Left colon (tissue), 2 donors: Measurements from ENCODE around the gene NEDD4L. TPM values are rescaled to one million over a fixed set of nuclear protein-coding genes. Genes with fewer than 3 reads are reported as not detected.

ENCODE experiments used
- ATAC-seq: fragments of 200-7000 bp; cut with Tn5 transposase; one replicate; pipeline ENCODE4 v1.9.1; 2020; ENCODE audit warnings: mild to moderate bottlenecking, moderate library complexity
- DNase-seq, 2 donors: peaks; one replicate each; pipeline ENCODE4 v3.0.0-alpha.2; 2020
- intact Hi-C, 2 donors: fragments of 100-400 bp; cut with DNase I in 1 of 2; cut with micrococcal nuclease in 1 of 2; formaldehyde crosslinking; loops; one replicate each; pipeline versions ENCODE4 v1.11.2 to v1.14.0; 2022; cut with DNase I, micrococcal nuclease
- total RNA-seq, 2 donors: library from RNA; stranded (reverse); fragmentation: NEBNext Ultra II Directional; extraction: Animal tissue kit (Norgen Biotek cat#: 25700); gene quantifications; one replicate each; pipeline ENCODE4 v1.2.1, GENCODE V29; 2021
- donor health status: DM: no; HTN: no; CAD: no.
- donor health status: DM: yes; HTN: yes; CAD: no.

The NEDD4L gene
- total RNA-seq, 2 donors from 2014 or later = 176 to 332 TPM

GRCh38 chr18:58069721-58070292 is 25.8 kb downstream of the NEDD4L start:
- intact Hi-C loops = no loop called here
- DNase-seq = no peak
- no peak for ATAC-seq

DNA sequence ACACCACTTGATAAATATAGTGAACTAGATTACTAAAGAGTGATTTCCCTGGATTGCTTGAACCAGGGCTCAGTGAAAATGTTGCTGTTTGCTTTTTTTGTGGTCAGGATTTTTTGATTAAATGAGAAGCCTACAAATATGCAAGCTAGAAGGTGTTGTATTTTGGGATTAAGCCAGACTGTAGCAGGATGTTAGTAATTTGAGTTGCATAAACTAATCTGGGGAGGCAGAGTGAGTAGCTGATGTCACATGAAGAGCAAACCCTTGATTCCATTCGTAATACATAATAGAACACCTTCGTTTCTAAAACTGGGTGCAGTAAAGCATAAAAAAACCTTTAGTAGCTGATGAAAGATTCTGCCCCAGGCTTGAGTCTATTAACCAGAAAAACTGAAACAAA is 32.0 kb downstream of the NEDD4L start:
- DNase-seq (no peak), ATAC-seq (no peak)
- intact Hi-C loops = no loop called here

DNA sequence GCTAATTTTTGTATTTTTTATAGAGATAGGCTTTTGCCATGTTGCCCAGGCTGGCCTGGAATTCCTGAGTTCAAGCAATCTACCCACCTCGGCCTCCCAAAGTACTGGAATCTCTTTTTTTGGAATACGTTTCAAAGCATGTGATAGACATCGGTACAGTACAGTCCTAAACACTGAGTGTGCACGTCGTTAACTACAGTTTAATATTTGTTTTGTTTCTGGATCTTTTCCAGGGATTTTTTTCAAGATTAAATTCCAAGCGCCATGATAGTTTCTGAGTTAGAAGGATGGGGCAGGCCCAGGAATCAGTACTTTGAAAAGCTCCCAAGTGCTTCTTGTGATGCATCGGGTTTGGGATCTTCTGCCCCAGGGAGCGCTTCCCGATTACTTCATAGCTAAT is 33.3 kb downstream of the NEDD4L start:
- DNase-seq = no peak
- intact Hi-C loops = no loop called here
- no peak for ATAC-seq

DNA sequence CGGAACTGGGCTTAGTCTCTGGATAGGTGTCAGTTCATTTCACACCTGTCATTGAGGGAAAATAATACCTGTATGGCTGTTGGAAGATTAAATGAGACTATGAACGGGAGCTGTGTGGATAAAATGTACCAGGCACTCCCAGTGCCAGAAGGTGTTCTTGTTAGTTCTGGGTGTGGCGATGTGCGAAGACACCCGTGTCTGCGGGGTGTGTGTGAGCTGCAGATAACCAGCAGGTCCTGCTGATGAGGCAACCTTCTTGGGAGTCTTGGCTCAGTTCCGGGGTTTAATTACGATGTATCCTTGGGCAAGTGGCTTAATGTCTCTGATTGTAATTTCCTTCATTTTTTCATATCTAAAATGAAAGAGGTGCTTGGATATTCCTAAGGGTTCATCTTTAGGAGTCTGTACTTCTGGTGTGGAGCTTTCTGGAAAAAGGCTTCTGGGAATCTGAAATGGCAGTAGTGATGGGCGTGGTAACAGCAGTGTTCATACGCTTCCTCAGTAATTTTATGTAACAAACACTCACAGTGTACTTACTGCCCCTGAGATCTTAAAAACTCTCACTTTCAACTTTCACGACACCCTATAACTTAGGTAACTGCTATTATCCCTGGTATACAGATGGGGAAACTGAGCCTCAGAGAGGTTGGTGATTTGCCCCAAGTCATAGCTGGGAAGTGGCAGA is 35.0 kb downstream of the NEDD4L start:
- ATAC-seq = peak; percentile 96
- DNase-seq = peak; percentile 59 to 88
- intact Hi-C loops = no loop called here

GRCh38 chr18:58080451-58080850 is 36.4 kb downstream of the NEDD4L start:
- intact Hi-C loops = no loop called here
- no peak for ATAC-seq
- DNase-seq = no peak

GRCh38 chr18:58087928-58088690 is 44.1 kb downstream of the NEDD4L start:
- DNase-seq (peak; percentile 65 to 88), ATAC-seq (peak; percentile 67)
- intact Hi-C loops = no loop called here

- ATAC-seq (peak; percentile 68), DNase-seq (no peak)
- intact Hi-C loops = no loop called here
These were observed 44.7 kb downstream of the NEDD4L start for GRCh38 chr18:58088691-58089065.

GRCh38 chr18:58091099-58091611 is 47.1 kb downstream of the NEDD4L start:
- intact Hi-C loops = no loop called here
- peak; percentile 69 for ATAC-seq
- peak in 1 of 2 donors; percentile 69 for DNase-seq

- ATAC-seq (peak; percentile 49), DNase-seq (no peak)
- intact Hi-C loops = no loop called here
These were observed 49.3 kb downstream of the NEDD4L start for GRCh38 chr18:58093311-58093803.

DNA sequence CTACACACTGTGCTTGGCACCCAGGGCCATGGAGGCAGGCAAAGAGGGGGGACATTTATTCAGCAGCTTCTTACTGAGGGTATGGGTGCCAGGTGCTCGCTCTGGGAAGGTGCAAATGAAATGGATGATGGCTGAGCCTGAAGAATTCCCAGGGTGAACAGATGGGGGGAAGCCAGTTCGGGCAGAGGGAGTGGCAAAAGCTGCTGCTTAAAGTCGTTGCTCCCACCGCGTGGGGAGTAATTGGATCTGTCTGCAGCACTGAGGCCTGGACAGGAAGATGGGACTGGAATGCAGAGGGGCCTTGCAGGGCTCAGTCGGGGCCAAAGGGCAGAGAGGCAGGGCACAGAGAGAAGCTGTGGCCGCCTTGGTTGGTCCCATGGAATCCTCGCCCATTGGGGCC is 51.2 kb downstream of the NEDD4L start:
- ATAC-seq (no peak), DNase-seq (no peak)
- intact Hi-C loops = no loop called here

DNA sequence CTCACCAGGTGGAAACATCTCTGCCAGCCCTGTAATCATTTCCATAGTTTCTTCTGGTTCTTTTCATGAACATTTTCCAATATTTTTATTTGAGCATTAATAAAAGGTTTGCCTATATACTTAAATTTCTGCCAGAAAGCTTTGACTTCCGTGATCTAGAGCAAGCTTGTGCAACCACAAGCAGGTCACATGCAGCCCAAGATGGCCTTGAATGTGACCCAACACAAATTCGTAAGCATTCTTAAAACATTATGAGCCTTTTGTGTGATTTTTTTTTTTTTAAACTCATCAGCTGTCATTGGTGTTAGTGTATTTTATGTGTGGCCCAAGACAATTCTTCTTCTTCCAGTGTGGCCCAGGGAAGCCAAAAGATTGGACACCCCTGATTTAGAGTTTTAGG is 51.6 kb downstream of the NEDD4L start:
- intact Hi-C loops = no loop called here
- ATAC-seq (no peak), DNase-seq (no peak)

GRCh38 chr18:58096658-58097057 is 52.6 kb downstream of the NEDD4L start:
- intact Hi-C loops = no loop called here
- ATAC-seq (no peak), DNase-seq (no peak)

DNA sequence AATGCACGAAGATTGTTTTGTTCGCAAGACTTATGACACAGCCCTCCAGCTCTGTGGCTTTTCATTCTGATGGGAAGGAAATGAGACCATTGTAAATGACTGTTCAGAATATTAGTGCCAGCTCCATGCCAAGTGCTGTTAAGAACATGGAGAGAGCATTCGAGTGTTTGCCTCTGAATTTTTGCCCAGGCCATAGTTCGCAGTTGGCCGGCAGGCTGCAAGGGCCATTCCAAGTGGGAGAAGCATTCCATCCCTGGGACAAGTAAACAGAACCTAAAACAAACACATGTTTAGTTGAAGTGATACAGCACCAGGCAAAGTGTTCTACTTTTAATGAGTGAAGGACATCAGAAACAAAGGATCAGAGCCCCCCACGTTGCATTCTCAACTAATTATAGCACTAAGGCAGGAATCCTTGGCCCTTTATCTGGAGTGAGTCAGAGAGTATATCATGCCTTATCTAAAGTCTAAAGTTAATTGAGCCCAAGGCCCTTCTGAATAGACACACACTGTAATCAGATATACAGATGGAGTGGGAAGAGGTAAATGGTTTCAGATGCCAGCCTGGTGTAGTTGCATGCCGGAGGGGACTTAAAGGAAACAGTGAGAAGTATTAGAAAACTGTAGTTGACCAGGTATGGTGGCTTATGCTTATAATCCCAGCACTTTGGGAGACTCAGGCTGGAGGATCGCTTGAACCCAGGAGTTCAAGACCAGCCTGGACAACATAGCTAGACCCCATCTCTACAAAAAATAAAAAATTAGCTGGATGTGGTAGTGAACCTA is 53.3 kb downstream of the NEDD4L start:
- intact Hi-C loops = no loop called here
- DNase-seq = no peak
- peak; percentile 80 for ATAC-seq

GRCh38 chr18:58097907-58098166 is 53.8 kb downstream of the NEDD4L start:
- intact Hi-C loops = no loop called here
- ATAC-seq (no peak), DNase-seq (no peak)

DNA sequence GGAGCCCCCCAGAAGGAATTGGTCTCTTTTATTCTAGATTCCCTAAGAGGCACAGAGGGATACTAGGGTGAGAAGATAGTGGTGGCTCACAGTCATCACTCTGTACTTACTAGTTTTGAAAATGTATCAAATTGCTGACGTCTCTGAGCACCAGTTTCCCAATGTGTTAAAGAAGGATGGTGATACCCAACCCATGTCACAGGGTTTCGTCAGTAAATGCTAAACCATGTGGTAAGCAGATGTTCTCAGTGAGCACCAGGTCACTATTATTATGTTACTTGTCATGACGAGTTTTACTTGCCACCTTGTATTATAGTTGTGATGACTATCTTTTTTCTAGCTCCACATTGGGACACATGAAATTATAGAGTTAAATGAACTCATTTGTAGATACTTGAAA is 54.7 kb downstream of the NEDD4L start:
- DNase-seq (no peak), ATAC-seq (no peak)

DNA sequence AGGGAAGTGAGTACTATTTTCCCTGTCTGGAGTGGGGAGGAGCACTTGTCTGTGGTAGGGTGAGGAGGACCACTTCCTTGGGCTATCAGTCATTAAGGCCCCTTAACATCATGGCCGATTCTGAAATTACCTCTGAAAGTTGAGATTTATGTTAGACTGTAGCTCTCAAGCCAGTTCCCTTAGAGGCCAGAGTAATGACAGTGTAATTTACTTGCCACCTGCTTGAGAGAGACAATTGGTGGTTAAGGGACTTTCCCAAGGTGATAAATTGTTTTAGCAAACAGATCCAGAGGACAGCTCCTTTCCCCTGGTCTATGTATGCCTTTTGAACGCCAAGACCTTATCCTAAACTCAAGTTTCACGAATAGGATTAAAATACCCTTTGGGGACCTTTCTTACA is 56.1 kb downstream of the NEDD4L start:
- no peak for DNase-seq
- peak; percentile 38 for ATAC-seq
- intact Hi-C loops = no loop called here

More for the DNA sequence above, 54.7 kb downstream of the NEDD4L start:
- intact Hi-C loops = no loop called here

- ATAC-seq = no peak
- no peak for DNase-seq
- intact Hi-C loops = no loop called here
These were observed 57.3 kb downstream of the NEDD4L start for GRCh38 chr18:58101291-58101794.

GRCh38 chr18:58102018-58102417 is 58.0 kb downstream of the NEDD4L start:
- no peak for DNase-seq
- no peak for ATAC-seq
- intact Hi-C loops = no loop called here

DNA sequence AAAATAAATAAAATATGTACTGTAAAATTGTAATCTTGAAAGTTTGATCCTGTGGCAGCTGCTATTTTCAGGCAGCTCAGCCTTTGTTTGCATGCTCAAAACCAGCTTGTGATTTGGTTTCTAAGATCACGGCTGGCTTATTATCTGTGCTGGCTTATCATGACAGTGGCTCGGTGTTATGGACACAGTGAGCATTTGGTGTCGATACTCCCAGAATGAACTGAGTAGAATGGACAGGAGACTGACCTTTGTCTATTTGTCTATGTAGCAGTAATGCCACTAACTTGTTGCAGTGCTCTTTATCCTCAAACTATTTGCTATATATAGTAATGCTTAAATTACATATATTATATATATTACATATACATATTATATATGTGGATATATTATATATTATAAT is 58.8 kb downstream of the NEDD4L start:
- DNase-seq = no peak
- intact Hi-C loops = no loop called here
- peak; percentile 36 for ATAC-seq
